ENCODE measurements around the gene TCTN2. TPM values are rescaled to one million over a fixed set of nuclear protein-coding genes. Genes with fewer than 3 reads are reported as not detected.

TCTN2 gene
- total RNA-seq, 1 experiment from 2014 or later, result 14.7 TPM

DNA sequence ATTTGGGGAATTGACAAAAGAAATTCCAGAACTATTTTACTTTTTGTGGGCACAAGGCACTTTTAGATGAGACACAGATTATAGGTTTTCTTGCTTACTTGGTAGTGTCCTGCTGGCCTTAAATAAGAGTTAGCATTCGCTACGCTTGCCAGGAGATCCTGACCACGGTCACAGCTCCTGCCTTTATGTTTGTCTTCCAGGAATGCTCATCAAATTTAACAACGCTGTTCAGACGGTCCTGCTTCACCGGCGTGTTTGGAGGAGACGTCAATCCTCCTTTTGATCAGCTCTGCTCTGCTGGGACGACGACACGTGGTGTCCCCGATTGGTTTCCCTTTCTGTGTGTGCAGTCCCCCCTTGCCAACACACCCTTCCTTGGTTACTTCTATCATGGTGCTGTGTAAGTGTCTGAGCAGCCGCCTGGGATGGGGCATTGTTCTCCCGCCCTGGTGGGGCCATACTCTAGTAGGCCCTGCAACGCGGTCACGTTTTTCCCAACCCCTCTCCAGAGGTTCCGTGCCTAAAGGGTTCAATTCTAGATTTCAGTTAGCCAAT is 15.8 kb downstream of the TCTN2 start:
- no peaks in the 10 kb centered on the region for H3K27me3 ChIP-seq (ENCODE audit: control insufficient read depth, insufficient read depth, low read length)
- no peaks in the 10 kb centered on the region for H3K9me3 ChIP-seq (ENCODE audit: control insufficient read depth, insufficient read depth, low read depth, low read length)
- DNase-seq (ENCODE audit: low read depth, low spot score) (no peak), ATAC-seq (no peak)
- no peak overlapping the region for H3K27ac ChIP-seq (ENCODE audit: low read length)
- no peak overlapping the region for H3K4me3 ChIP-seq (ENCODE audit: low read depth in 2 of 2, low read length in 2 of 2)
- H3K36me3 ChIP-seq (ENCODE audit: control insufficient read depth, insufficient read depth, low read length), result no peaks in the 10 kb centered on the region
- TF ChIP-seq, protein P1, sequence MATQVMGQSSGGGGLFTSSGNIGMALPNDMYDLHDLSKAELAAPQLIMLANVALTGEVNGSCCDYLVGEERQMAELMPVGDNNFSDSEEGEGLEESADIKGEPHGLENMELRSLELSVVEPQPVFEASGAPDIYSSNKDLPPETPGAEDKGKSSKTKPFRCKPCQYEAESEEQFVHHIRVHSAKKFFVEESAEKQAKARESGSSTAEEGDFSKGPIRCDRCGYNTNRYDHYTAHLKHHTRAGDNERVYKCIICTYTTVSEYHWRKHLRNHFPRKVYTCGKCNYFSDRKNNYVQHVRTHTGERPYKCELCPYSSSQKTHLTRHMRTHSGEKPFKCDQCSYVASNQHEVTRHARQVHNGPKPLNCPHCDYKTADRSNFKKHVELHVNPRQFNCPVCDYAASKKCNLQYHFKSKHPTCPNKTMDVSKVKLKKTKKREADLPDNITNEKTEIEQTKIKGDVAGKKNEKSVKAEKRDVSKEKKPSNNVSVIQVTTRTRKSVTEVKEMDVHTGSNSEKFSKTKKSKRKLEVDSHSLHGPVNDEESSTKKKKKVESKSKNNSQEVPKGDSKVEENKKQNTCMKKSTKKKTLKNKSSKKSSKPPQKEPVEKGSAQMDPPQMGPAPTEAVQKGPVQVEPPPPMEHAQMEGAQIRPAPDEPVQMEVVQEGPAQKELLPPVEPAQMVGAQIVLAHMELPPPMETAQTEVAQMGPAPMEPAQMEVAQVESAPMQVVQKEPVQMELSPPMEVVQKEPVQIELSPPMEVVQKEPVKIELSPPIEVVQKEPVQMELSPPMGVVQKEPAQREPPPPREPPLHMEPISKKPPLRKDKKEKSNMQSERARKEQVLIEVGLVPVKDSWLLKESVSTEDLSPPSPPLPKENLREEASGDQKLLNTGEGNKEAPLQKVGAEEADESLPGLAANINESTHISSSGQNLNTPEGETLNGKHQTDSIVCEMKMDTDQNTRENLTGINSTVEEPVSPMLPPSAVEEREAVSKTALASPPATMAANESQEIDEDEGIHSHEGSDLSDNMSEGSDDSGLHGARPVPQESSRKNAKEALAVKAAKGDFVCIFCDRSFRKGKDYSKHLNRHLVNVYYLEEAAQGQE (IDR thresholded peaks at IDR 0.05; ENCODE audit: insufficient read depth in 1 of 2, low read depth in 2 of 2, low read length in 1 of 2), result no peak
- TF ChIP-seq TCF7L2 (IDR thresholded peaks at IDR 0.05; ENCODE audit: low read depth, low read length) (no peak), POLR2AphosphoS5 (IDR thresholded peaks at IDR 0.05; ENCODE audit: low read depth, low read length) (no peak), SIN3A (IDR thresholded peaks at IDR 0.05; ENCODE audit: borderline replicate concordance, insufficient read depth, low read depth, low read length) (no peak)
- TF ChIP-seq, protein P2, sequence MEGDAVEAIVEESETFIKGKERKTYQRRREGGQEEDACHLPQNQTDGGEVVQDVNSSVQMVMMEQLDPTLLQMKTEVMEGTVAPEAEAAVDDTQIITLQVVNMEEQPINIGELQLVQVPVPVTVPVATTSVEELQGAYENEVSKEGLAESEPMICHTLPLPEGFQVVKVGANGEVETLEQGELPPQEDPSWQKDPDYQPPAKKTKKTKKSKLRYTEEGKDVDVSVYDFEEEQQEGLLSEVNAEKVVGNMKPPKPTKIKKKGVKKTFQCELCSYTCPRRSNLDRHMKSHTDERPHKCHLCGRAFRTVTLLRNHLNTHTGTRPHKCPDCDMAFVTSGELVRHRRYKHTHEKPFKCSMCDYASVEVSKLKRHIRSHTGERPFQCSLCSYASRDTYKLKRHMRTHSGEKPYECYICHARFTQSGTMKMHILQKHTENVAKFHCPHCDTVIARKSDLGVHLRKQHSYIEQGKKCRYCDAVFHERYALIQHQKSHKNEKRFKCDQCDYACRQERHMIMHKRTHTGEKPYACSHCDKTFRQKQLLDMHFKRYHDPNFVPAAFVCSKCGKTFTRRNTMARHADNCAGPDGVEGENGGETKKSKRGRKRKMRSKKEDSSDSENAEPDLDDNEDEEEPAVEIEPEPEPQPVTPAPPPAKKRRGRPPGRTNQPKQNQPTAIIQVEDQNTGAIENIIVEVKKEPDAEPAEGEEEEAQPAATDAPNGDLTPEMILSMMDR (IDR thresholded peaks at IDR 0.05), result no peak
- CTCF ChIA-PET, result no interaction called here
- no peaks in the 10 kb centered on the region for H3K4me1 ChIP-seq (ENCODE audit: control insufficient read depth, insufficient read depth, low read length)
- no TSS peak for BruUV-seq (replicated peaks)
- intact Hi-C loops (cut with micrococcal nuclease; ENCODE audit: unreplicated experiment), result no loop called here
- POLR2A ChIA-PET, result no interaction called here
- in situ Hi-C loops (cut with HindIII; ENCODE audit: low pct_unique_long_range_greater_than_20kb, low sequenced_read_pairs), result no loop called here

DNA sequence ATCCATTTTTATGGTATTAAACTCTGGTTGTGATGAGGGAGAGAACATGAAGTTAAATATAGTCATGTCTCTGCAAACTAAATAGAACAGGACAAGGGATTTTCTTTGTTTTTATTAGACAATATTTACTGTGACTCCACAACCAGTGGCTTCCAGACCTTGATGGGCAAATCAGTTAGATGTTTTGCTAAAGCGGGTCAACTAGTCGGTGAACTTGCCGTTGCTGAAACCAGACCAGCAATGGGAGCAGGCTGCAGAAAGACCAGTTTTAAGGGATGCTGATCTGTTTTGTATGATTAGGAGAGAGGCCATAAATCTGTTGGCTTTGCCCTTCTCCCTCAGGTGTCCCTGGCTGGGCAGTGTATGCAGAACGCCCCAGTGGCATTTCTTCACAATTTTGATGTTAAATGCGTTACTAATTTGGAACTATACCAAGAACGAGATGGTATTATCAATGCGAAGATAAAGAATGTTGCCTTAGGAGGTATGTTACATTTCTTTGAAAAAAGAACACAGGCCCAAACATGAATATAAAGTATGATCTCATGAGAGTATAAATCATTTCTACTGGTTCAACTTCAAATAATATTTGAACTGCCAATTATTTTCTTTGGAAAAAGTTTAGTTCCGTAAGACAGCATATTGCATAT is 19.4 kb downstream of the TCTN2 start:
- intact Hi-C loops (cut with micrococcal nuclease; ENCODE audit: unreplicated experiment) (no loop called here), in situ Hi-C loops (cut with HindIII; ENCODE audit: low pct_unique_long_range_greater_than_20kb, low sequenced_read_pairs) (no loop called here)
- BruUV-seq (replicated peaks), result no TSS peak
- CTCF ChIA-PET, result no interaction called here
- no peak for DNase-seq (ENCODE audit: low read depth, low spot score)
- no peak for ATAC-seq
- no peak overlapping the region for H3K27ac ChIP-seq (ENCODE audit: low read length)
- POLR2A ChIA-PET, result no interaction called here
- H3K36me3 ChIP-seq (ENCODE audit: control insufficient read depth, insufficient read depth, low read length), result peaks cover 3% of the 10 kb centered on the region; the same call in 1 of the 2 replicates
- no peak overlapping the region for H3K4me3 ChIP-seq (ENCODE audit: low read depth in 2 of 2, low read length in 2 of 2)
- TF ChIP-seq, protein P2 (IDR thresholded peaks at IDR 0.05), result no peak
- no peak for TF ChIP-seq TCF7L2 (IDR thresholded peaks at IDR 0.05; ENCODE audit: low read depth, low read length)
- TF ChIP-seq POLR2AphosphoS5 (IDR thresholded peaks at IDR 0.05; ENCODE audit: low read depth, low read length), result no peak
- TF ChIP-seq, protein P1 (IDR thresholded peaks at IDR 0.05; ENCODE audit: insufficient read depth in 1 of 2, low read depth in 2 of 2, low read length in 1 of 2), result no peak
- no peak for TF ChIP-seq SIN3A (IDR thresholded peaks at IDR 0.05; ENCODE audit: borderline replicate concordance, insufficient read depth, low read depth, low read length)
- no peaks in the 10 kb centered on the region for H3K27me3 ChIP-seq (ENCODE audit: control insufficient read depth, insufficient read depth, low read length)
- H3K9me3 ChIP-seq (ENCODE audit: control insufficient read depth, insufficient read depth, low read depth, low read length), result no peaks in the 10 kb centered on the region
- H3K4me1 ChIP-seq (ENCODE audit: control insufficient read depth, insufficient read depth, low read length), result no peaks in the 10 kb centered on the region
